K562 (cell line): ENCODE data around the gene KRT39. TPM values are rescaled to one million over a fixed set of nuclear protein-coding genes. Genes with fewer than 3 reads are reported as not detected.

Experiments
- ATAC-seq: fragments of 200-7000 bp; cut with Tn5 transposase; 3 replicates; pipeline ENCODE4 v1.9.1; 2020; ENCODE audit warnings: moderate library complexity
- BruUV-seq: library from RNA; stranded (reverse); fragments of 400-500 nt; replicated peaks from 2 replicates; lab custom pipeline; 2021; lab: Mats Ljungman, UMichigan
- CTCF ChIA-PET: fragments of 300-600 bp; formaldehyde crosslinking; extraction: SDS; loops from one replicate; lab custom pipeline; 2021; ENCODE audit warnings: low intra/inter-chr PET ratio; lab: Yijun Ruan, JAX
- POLR2A ChIA-PET: fragments of 300-600, 350-650 bp; sonication (Branson Sonifier 250); formaldehyde crosslinking; extraction: SDS; loops from one replicate; lab custom pipeline; 2021; ENCODE audit warnings: antibody characterized with exemption, inconsistent platforms; lab: Yijun Ruan, JAX
- DNase-seq, 4 experiments: peaks; one replicate each; pipeline versions ENCODE4 v3.0.0 to v3.0.0-alpha.2; 2011 to 2018; ENCODE audit warnings: low spot score in 3 of 4, mixed read lengths in 3 of 4; ENCODE audit errors: extremely low read depth in 1 of 4
- FAIRE-seq: peaks from 2 replicates; lab custom pipeline; 2011; peaks lifted over from hg19 to GRCh38; lab: Jason Lieb, UNC
- H2AFZ ChIP-seq: 2 replicates; pipeline ENCODE4 v1.6.0; 2011; ENCODE audit warnings: low read depth, low read length, control low read depth, inconsistent platforms
- H3K27ac ChIP-seq: fragments of 200-600 bp; 3 replicates; pipeline ENCODE4 v1.8.0; 2011; ENCODE audit warnings: low read depth, mild to moderate bottlenecking, control low read depth, inconsistent platforms, low read length, moderate library complexity, mixed read lengths; ENCODE audit errors: extremely low read depth
- H3K27me3 ChIP-seq, 2 experiments: fragments of 300-600 bp in 1 of 2; 2 replicates in 1 of 2; 3 replicates in 1 of 2; pipeline versions ENCODE4 v1.6.0 to v1.8.0; 2011; ENCODE audit warnings: inconsistent platforms in 2 of 2, low read length in 2 of 2, mild to moderate bottlenecking in 1 of 2, mixed read lengths in 1 of 2, moderate library complexity in 1 of 2; ENCODE audit not compliant: control insufficient read depth in 2 of 2, insufficient read depth in 2 of 2
- H3K36me3 ChIP-seq: fragments of 300-600 bp; 3 replicates; pipeline ENCODE4 v1.8.0; 2011; ENCODE audit warnings: mild to moderate bottlenecking, low read length, inconsistent platforms; ENCODE audit not compliant: control insufficient read depth, insufficient read depth
- H3K4me1 ChIP-seq, 2 experiments: fragments of 200-600 bp in 1 of 2; replicated peaks in 1 of 2; 2 replicates in 1 of 2; 3 replicates in 1 of 2; pipeline versions ENCODE4 v1.5.1 to v1.8.0; 2011; ENCODE audit warnings: inconsistent platforms in 2 of 2, low read length in 2 of 2, mild to moderate bottlenecking in 1 of 2, mixed read lengths in 1 of 2, moderate library complexity in 1 of 2; ENCODE audit not compliant: control insufficient read depth in 2 of 2, insufficient read depth in 2 of 2
- H3K4me2 ChIP-seq: 2 replicates; pipeline ENCODE4 v1.6.1; 2011; ENCODE audit warnings: low read length, control low read depth, inconsistent platforms, mixed read lengths; ENCODE audit not compliant: insufficient read depth
- H3K4me3 ChIP-seq: fragments of 200-600 bp; sonication (generic), shearing (Covaris generic); 2 replicates; pipeline ENCODE4 v1.5.1; 2016; ENCODE audit warnings: control low read depth, inconsistent platforms
- H3K79me2 ChIP-seq: fragments of 200-600 bp; 3 replicates; pipeline ENCODE4 v1.8.0; 2011; ENCODE audit warnings: low read length, inconsistent platforms; ENCODE audit not compliant: control insufficient read depth, insufficient read depth
- H3K9ac ChIP-seq, 2 experiments: 2 replicates each; pipeline versions ENCODE4 v1.6.0 to v1.6.1; 2011; ENCODE audit warnings: low read depth in 2 of 2, low read length in 2 of 2, control low read depth in 1 of 2, inconsistent platforms in 1 of 2, mild to moderate bottlenecking in 1 of 2, mixed read lengths in 1 of 2; ENCODE audit not compliant: insufficient read depth in 1 of 2
- H3K9me1 ChIP-seq: one replicate; pipeline ENCODE4 v1.6.0; 2011; ENCODE audit warnings: inconsistent platforms, mild to moderate bottlenecking, low read length, moderate library complexity; ENCODE audit not compliant: control insufficient read depth, insufficient read depth
- H3K9me3 ChIP-seq: replicated peaks from 2 replicates; pipeline ENCODE4 v1.5.1; 2011; ENCODE audit warnings: low read depth, low read length, inconsistent platforms; ENCODE audit not compliant: control insufficient read depth, insufficient read depth
- H4K20me1 ChIP-seq: replicated peaks from 2 replicates; pipeline ENCODE4 v1.6.1; 2011; ENCODE audit warnings: low read length, inconsistent platforms, mixed read lengths; ENCODE audit not compliant: control insufficient read depth, insufficient read depth
- AFF1 ChIP-seq, 2 experiments: fragments of 450-650 bp; IDR thresholded peaks; 2 replicates each; pipeline ENCODE4 v1.6.1; 2018; ENCODE audit warnings: mild to moderate bottlenecking in 2 of 2, low read depth in 1 of 2; ENCODE audit not compliant: partially characterized antibody in 2 of 2
- CBFA2T2 ChIP-seq: fragments of 450-650 bp; conservative IDR thresholded peaks from 2 replicates; pipeline ENCODE4 v1.6.1; 2017; ENCODE audit warnings: mild to moderate bottlenecking
- CREM ChIP-seq: IDR thresholded peaks from 2 replicates; pipeline ENCODE4 v1.6.1; 2014; ENCODE audit warnings: antibody characterized with exemption, low read depth
- GATAD2B ChIP-seq: fragments of 450-650 bp; IDR thresholded peaks from 2 replicates; pipeline ENCODE4 v1.6.1; 2017; ENCODE audit warnings: mild to moderate bottlenecking, borderline replicate concordance
- HMG20B ChIP-seq: fragments of 250-450 bp; sonication (Bioruptor Pico); IDR thresholded peaks from 2 replicates; pipeline ENCODE4 v1.5.0; 2021; ENCODE audit warnings: mild to moderate bottlenecking
- MEF2D ChIP-seq: conservative IDR thresholded peaks from 2 replicates; pipeline ENCODE4 v1.6.1; 2016; ENCODE audit warnings: low read depth, missing genetic modification characterization, missing compliant biosample characterization
- NEUROD1 ChIP-seq: fragments of 150-350 bp; IDR thresholded peaks from 2 replicates; pipeline ENCODE4 v1.6.1; 2014; ENCODE audit warnings: borderline replicate concordance, low read length, low read depth; ENCODE audit not compliant: partially characterized antibody
- NR2C2 ChIP-seq, 2 experiments: fragments of 200-800 bp in 1 of 2; sonication (Bioruptor generic) in 1 of 2; sonication (generic) in 1 of 2; formaldehyde crosslinking in 1 of 2; IDR thresholded peaks; 2 replicates each; pipeline versions ENCODE4 v1.6.1 to v1.8.0; 2016 to 2022; ENCODE audit warnings: mild to moderate bottlenecking in 1 of 2, missing compliant biosample characterization in 1 of 2, missing genetic modification characterization in 1 of 2, missing genetic modification reagents in 1 of 2
- PRMT5 ChIP-seq: sonication (generic); formaldehyde crosslinking; IDR thresholded peaks from 2 replicates; pipeline ENCODE4 v1.5.0; 2020; ENCODE audit warnings: missing genetic modification reagents
- THAP7 ChIP-seq: fragments of 250-450 bp; sonication (Bioruptor Pico); IDR thresholded peaks from 2 replicates; pipeline ENCODE4 v1.5.0; 2021
- ZBED1 ChIP-seq: IDR thresholded peaks from 2 replicates; pipeline ENCODE4 v1.6.1; 2014
- ZBTB12 ChIP-seq: fragments of 250-450 bp; sonication (Bioruptor Pico); IDR thresholded peaks from 2 replicates; pipeline ENCODE4 v1.4.0; 2020
- ZBTB2 ChIP-seq: fragments of 450-650 bp; IDR thresholded peaks from 2 replicates; pipeline ENCODE4 v1.6.1; 2016; ENCODE audit warnings: antibody characterized with exemption
- ZBTB8A ChIP-seq: fragments of 450-650 bp; IDR thresholded peaks from 2 replicates; pipeline ENCODE4 v1.6.1; 2018; ENCODE audit warnings: mild to moderate bottlenecking, moderate library complexity; ENCODE audit not compliant: partially characterized antibody
- ZKSCAN8 ChIP-seq: fragments of 200-800 bp; sonication (Bioruptor generic); IDR thresholded peaks from 2 replicates; pipeline ENCODE4 v1.6.1; 2016; ENCODE audit warnings: missing genetic modification characterization, missing compliant biosample characterization
- WGBS: fragments of 100-300 bp; shearing (Covaris generic); methylation state at CpG from one replicate; pipeline ENCODE4 v1.1.6; 2016; ENCODE audit warnings: low coverage, mixed read lengths; ENCODE audit not compliant: insufficient coverage; ENCODE audit errors: missing lambda C conversion rate; 5-methylcytosine and 5-hydroxymethylcytosine counted together
- in situ Hi-C: fragments of 300-500 bp; cut with MboI; formaldehyde crosslinking; loops from 4 replicates; pipeline ENCODE4 v1.15.0; 2018; ENCODE audit warnings: inconsistent platforms, mixed read lengths
- intact Hi-C: fragments of 100-400 bp; cut with micrococcal nuclease; formaldehyde crosslinking; loops from 2 replicates; pipeline ENCODE4 v1.14.2; 2022
- polyA plus RNA-seq, 8 experiments: library from polyadenylated mRNA; depleted of rRNA in 4 of 8; stranded (reverse) in 5 of 8; unstranded in 3 of 8; fragments of >200 nt; fragmentation: Nextera tagmentation in 2 of 8; fragmentation: Illumina TruSeq in 1 of 8; extraction: Ambion mirVana in 2 of 8; extraction: Trizol in 1 of 8; gene quantifications; 2 replicates each; pipeline versions ENCODE4 v1.2.1 to v1.2.3, GENCODE V29; 2011 to 2014; ENCODE audit warnings: inconsistent platforms in 1 of 8, missing spikeins in 1 of 8
- total RNA-seq, 7 experiments: library from RNA; depleted of rRNA in 6 of 7; stranded (reverse); fragments of >200 nt in 6 of 7; fragmentation: Illumina TruSeq in 2 of 7; extraction: Trizol in 2 of 7; gene quantifications; 2 replicates each; pipeline versions ENCODE4 v1.2.1 to v1.2.3, GENCODE V29; 2011 to 2021; ENCODE audit warnings: low replicate concordance in 1 of 7

KRT39 gene
- total and polyA plus RNA-seq, 9 of the 15 experiments (the other 6 are each of a cell fraction or from before 2014, with no cell fraction given), result not detected

- no peaks in the 10 kb centered on the region for H3K9me3 ChIP-seq
- H3K9me1 ChIP-seq, result no peaks in the 10 kb centered on the region
- ChIA-PET CTCF (no interaction called here), POLR2A (no interaction called here)
- no peak for ATAC-seq
- BruUV-seq, result no TSS peak
- no peaks in the 10 kb centered on the region for H3K36me3 ChIP-seq
- intact Hi-C loops, result no loop called here
- H3K4me1 ChIP-seq, result no peaks in the 10 kb centered on the region; a peak in 1 of 5 replicates
- H3K27me3 ChIP-seq, result peaks cover 0 to 9% of the 10 kb centered on the region in 2 experiments; a peak in 3 of 5 replicates
- DNase-seq, result no peak
- H3K9ac ChIP-seq, result no peak overlapping the region
- no peaks in the 10 kb centered on the region for H3K79me2 ChIP-seq
- H3K27ac ChIP-seq, result no peak overlapping the region
- no peak overlapping the region for H2AFZ ChIP-seq
- 2% methylated on average over 5 of the region's 5 CpGs for WGBS
- in situ Hi-C loops, result no loop called here
- H4K20me1 ChIP-seq, result no peaks in the 10 kb centered on the region
- H3K4me2 ChIP-seq, result no peak overlapping the region
- FAIRE-seq, result no peak
- no peak overlapping the region for H3K4me3 ChIP-seq
- no peak for TF ChIP-seq CREM
- no peak for TF ChIP-seq ZKSCAN8 (CRISPR knock-in tag)
- TF ChIP-seq HMG20B, result no peak
- TF ChIP-seq ZBTB2, result no peak
- no peak for TF ChIP-seq GATAD2B
- TF ChIP-seq CBFA2T2, result no peak
- no peak for TF ChIP-seq AFF1 (IDR thresholded peaks at IDR 0.05; ENCODE audit: low read depth in 1 of 2, partially characterized antibody in 2 of 2)
- TF ChIP-seq THAP7 (CRISPR knock-in tag), result no peak
- TF ChIP-seq ZBED1, result no peak
- no peak for TF ChIP-seq ZBTB8A
- no peak for TF ChIP-seq NEUROD1
- no peak for TF ChIP-seq NR2C2 (CRISPR knock-in tag; IDR thresholded peaks at IDR 0.05)
- no peak for TF ChIP-seq NR2C2 (tag; IDR thresholded peaks at IDR 0.05)
- TF ChIP-seq PRMT5, result no peak
- no peak for TF ChIP-seq ZBTB12
- no peak for TF ChIP-seq MEF2D (tag)
Measured at GRCh38 chr17:41002814-41003213, 36.1 kb upstream of the KRT39 start.
